ENCODE results near the gene NBPF3. TPM values are rescaled to one million over a fixed set of nuclear protein-coding genes. Genes with fewer than 3 reads are reported as not detected.
A peak's percentile ranks its signal among the peaks of the same experiment; 100 is the strongest.

NBPF3 gene
- total RNA-seq, 2 donors from 2014 or later, result 15.5 to 22.1 TPM

DNA sequence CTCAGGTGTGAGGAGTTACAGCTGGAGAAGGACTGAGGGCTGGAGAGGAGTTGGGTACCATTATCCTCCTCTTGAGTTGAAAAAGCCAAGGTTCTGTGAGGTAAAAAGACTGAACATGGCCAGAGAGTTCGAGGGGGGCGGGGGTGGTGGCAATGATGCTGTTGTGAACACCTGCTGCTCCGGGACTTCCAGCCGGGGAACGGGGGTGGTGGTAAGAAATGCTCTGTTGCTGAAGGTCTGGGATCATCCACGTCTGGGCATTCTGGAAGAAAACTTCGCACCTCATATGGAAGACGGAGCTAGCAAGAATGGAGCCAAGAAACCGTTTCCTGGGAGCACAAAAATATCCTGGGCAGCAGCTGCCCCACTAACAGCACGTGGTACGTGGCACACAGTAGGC lies 49.2 kb downstream of the NBPF3 start:
- Mint-ChIP-seq H3K27me3 (ENCODE audit: insufficient read depth) (no peaks in the 10 kb centered on the region), H3K4me3 (no peak overlapping the region), H3K9me3 (peaks cover 17% of the 10 kb centered on the region), H3K36me3 (ENCODE audit: low read depth) (no peaks in the 10 kb centered on the region), H3K4me1 (peaks cover 10% of the 10 kb centered on the region), H3K27ac (no peak overlapping the region)
- DNase-seq, result no peak
- no peaks in the 10 kb centered on the region for H3K36me3 ChIP-seq (ENCODE audit: control insufficient read depth, insufficient read depth, low read length)
- H3K9ac ChIP-seq (ENCODE audit: extremely low read depth, low read length, poor library complexity, severe bottlenecking), result no peak overlapping the region
- H3K4me1 ChIP-seq (ENCODE audit: control insufficient read depth, insufficient read depth, low read length), result no peaks in the 10 kb centered on the region
- H3K4me3 ChIP-seq (ENCODE audit: low read length), result no peak overlapping the region
- TF ChIP-seq, protein P1, sequence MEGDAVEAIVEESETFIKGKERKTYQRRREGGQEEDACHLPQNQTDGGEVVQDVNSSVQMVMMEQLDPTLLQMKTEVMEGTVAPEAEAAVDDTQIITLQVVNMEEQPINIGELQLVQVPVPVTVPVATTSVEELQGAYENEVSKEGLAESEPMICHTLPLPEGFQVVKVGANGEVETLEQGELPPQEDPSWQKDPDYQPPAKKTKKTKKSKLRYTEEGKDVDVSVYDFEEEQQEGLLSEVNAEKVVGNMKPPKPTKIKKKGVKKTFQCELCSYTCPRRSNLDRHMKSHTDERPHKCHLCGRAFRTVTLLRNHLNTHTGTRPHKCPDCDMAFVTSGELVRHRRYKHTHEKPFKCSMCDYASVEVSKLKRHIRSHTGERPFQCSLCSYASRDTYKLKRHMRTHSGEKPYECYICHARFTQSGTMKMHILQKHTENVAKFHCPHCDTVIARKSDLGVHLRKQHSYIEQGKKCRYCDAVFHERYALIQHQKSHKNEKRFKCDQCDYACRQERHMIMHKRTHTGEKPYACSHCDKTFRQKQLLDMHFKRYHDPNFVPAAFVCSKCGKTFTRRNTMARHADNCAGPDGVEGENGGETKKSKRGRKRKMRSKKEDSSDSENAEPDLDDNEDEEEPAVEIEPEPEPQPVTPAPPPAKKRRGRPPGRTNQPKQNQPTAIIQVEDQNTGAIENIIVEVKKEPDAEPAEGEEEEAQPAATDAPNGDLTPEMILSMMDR (conservative IDR thresholded peaks at IDR 0.05), result no peak
- H3K9me3 ChIP-seq (ENCODE audit: control insufficient read depth, low read length), result peaks cover 9% of the 10 kb centered on the region
- no peaks in the 10 kb centered on the region for H3K27me3 ChIP-seq (ENCODE audit: control insufficient read depth, insufficient read depth, low read length, poor library complexity, severe bottlenecking)
- 96 to 99% methylated on average over 9 to 11 of the region's 11 CpGs for WGBS, 2 experiments (ENCODE audit: insufficient coverage in 1 of 2, insufficient read length in 1 of 2)
- no peak overlapping the region for H3K27ac ChIP-seq (ENCODE audit: low read depth, low read length)

- Histone ChIP-seq H3K27me3 (ENCODE audit: control insufficient read depth, insufficient read depth, low read length, poor library complexity, severe bottlenecking) (no peaks in the 10 kb centered on the region), H3K4me1 (ENCODE audit: control insufficient read depth, insufficient read depth, low read length) (no peaks in the 10 kb centered on the region), H3K36me3 (ENCODE audit: control insufficient read depth, insufficient read depth, low read length) (no peaks in the 10 kb centered on the region), H3K9me3 (ENCODE audit: control insufficient read depth, low read length) (peaks cover 9% of the 10 kb centered on the region), H3K4me3 (ENCODE audit: low read length) (no peak overlapping the region), H3K9ac (ENCODE audit: extremely low read depth, low read length, poor library complexity, severe bottlenecking) (no peak overlapping the region), H3K27ac (ENCODE audit: low read depth, low read length) (no peak overlapping the region)
- Mint-ChIP-seq H3K4me3 (no peak overlapping the region), H3K4me1 (peaks cover 10% of the 10 kb centered on the region), H3K27ac (no peak overlapping the region), H3K9me3 (peaks cover 17% of the 10 kb centered on the region), H3K27me3 (ENCODE audit: insufficient read depth) (no peaks in the 10 kb centered on the region), H3K36me3 (ENCODE audit: low read depth) (no peaks in the 10 kb centered on the region)
- 91 to 96% methylated on average over 6 to 11 of the region's 11 CpGs for WGBS, 2 experiments (ENCODE audit: insufficient coverage in 1 of 2, insufficient read length in 1 of 2)
- TF ChIP-seq, protein P1 (conservative IDR thresholded peaks at IDR 0.05), result peak; percentile 75
- peak; percentile 95 for DNase-seq
Measured at GRCh38 chr1:21490774-21491487, 51.0 kb downstream of the NBPF3 start.

DNA sequence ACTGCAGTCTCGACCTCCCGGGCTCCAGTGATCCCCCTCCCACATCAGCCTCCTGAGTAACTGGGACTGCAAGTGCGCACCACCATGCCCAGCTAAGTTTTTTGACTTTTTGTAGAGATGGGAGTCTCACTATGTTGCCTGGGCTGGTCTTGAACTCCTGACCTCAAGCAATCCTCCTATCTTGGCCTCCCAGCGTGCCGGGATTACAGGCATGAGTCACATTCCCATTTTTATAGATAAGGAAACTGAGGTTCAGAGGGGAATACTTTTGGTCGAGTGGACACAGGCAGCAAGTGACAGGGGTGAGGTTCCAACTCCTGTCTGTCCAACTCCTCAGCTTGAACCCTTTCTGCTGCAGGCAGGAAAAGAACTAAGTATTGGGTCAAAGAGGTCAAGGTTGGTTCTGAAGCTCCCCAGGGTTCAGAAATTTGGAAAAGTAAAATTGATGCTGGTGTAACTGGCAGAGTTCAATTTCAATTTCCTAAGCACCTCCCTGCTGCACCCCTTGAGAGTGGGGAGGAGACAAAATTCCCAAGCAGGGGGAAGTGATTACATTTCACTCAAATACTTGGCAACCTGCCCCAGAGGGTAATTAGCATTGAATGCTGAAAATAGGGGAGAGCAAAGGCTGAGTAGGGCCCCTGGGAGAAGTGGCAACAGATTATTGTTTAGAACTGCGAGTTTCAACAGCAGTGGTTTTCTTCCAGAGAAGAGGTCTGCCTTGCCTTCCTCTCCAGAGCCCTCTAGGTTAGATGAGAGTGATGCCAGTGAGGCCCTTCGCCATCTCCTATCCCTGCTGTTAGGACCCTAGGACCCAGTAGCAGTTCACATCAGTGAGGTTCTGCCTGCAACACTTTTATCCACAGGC lies 51.8 kb downstream of the NBPF3 start:
- peaks cover 10% of the 10 kb centered on the region for H3K4me1 Mint-ChIP-seq
- no peak overlapping the region for H3K27ac ChIP-seq (ENCODE audit: low read depth, low read length)
- no peak overlapping the region for H3K4me3 ChIP-seq (ENCODE audit: low read length)
- H3K27me3 Mint-ChIP-seq (ENCODE audit: insufficient read depth), result peaks cover 2% of the 10 kb centered on the region
- H3K9me3 Mint-ChIP-seq, result peaks cover 17% of the 10 kb centered on the region
- H3K36me3 ChIP-seq (ENCODE audit: control insufficient read depth, insufficient read depth, low read length), result no peaks in the 10 kb centered on the region
- no peak overlapping the region for H3K9ac ChIP-seq (ENCODE audit: extremely low read depth, low read length, poor library complexity, severe bottlenecking)
- H3K27me3 ChIP-seq (ENCODE audit: control insufficient read depth, insufficient read depth, low read length, poor library complexity, severe bottlenecking), result no peaks in the 10 kb centered on the region
- H3K9me3 ChIP-seq (ENCODE audit: control insufficient read depth, low read length), result peaks cover 9% of the 10 kb centered on the region
- peak; percentile 73 for DNase-seq
- H3K36me3 Mint-ChIP-seq (ENCODE audit: low read depth), result no peaks in the 10 kb centered on the region
- no peaks in the 10 kb centered on the region for H3K4me1 ChIP-seq (ENCODE audit: control insufficient read depth, insufficient read depth, low read length)
- no peak overlapping the region for H3K4me3 Mint-ChIP-seq
- 72 to 75% methylated on average over 5 to 8 of the region's 8 CpGs for WGBS, 2 experiments (ENCODE audit: insufficient coverage in 1 of 2, insufficient read length in 1 of 2)
- TF ChIP-seq, protein P1 (conservative IDR thresholded peaks at IDR 0.05), result no peak
- no peak overlapping the region for H3K27ac Mint-ChIP-seq
